ENCODE results near the gene CSHL1.
"Not testable (repeated sequence)": the region's sequence is repeated elsewhere in the genome, so short reads cannot be mapped to it uniquely, and the experiment has no call there.

The CSHL1 gene

DNA sequence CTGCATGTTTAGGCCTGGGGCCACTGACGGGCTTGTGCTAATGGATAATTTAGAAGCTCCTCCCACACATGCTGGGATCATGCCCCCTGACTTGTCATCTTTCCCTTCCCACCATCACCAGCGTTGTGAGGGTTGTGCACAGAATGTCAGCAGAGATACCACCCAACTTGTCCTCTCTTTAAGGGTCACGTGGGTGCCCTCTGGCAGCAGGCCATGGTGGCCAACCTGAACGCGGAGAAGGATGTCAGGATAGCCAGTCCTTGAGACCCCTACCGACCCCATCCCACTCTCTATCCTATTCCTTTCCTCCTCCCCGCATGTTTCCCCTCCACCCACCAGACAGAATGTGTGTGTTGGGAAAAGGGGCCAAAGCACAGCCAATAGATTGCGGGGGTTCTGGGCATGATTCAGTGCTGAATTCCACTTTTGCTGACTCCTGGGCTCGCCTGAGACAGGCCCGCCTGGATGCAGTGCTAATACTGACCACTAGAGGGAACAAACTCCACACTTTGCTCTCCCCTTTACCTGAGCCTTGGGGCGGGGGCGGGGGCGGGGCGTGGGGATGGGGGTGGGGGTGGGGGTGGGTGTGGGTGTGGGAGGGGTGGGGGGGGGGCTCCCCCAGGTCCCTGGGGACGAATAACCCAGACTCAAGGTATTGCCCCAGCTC is 29.0 kb downstream of the CSHL1 start, which contains the start of gene GH2:
GH2 (minus strand) TSS at position 10 of the 667 bp plus-strand sequence. CDS start 143 bp downstream, outside the sequence.
- DNase-seq (ENCODE audit: low read depth): peak; percentile 65
- TF ChIP-seq, protein P1, sequence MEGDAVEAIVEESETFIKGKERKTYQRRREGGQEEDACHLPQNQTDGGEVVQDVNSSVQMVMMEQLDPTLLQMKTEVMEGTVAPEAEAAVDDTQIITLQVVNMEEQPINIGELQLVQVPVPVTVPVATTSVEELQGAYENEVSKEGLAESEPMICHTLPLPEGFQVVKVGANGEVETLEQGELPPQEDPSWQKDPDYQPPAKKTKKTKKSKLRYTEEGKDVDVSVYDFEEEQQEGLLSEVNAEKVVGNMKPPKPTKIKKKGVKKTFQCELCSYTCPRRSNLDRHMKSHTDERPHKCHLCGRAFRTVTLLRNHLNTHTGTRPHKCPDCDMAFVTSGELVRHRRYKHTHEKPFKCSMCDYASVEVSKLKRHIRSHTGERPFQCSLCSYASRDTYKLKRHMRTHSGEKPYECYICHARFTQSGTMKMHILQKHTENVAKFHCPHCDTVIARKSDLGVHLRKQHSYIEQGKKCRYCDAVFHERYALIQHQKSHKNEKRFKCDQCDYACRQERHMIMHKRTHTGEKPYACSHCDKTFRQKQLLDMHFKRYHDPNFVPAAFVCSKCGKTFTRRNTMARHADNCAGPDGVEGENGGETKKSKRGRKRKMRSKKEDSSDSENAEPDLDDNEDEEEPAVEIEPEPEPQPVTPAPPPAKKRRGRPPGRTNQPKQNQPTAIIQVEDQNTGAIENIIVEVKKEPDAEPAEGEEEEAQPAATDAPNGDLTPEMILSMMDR (IDR thresholded peaks at IDR 0.05; ENCODE audit: insufficient read depth, low read depth, low read length, missing control alignments): peak; percentile 70
- no peak within 1 kb of the TSS for H3K4me3 ChIP-seq (ENCODE audit: low read length)

DNA sequence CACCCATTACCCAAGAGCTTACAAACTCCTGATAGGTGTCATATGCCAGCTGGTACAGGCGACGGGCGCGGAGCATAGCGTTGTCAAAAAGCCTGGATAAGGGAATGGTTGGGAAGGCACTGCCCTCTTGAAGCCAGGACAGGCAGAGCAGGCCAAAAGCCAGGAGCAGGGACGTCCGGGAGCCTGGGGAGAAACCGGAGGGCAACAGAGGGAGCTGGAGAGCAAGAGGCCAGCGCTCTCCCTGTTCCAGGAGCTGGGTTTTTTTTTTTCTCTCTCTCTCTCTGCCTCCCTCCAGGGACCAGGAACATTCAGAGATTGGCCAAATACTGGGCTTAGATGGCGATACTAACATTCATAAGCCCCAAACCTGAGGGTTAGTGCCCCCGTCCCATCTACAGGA is 29.7 kb downstream of the CSHL1 start:
- not testable (repeated sequence) for DNase-seq (ENCODE audit: low read depth); H3K4me3 ChIP-seq (ENCODE audit: low read length)

DNA sequence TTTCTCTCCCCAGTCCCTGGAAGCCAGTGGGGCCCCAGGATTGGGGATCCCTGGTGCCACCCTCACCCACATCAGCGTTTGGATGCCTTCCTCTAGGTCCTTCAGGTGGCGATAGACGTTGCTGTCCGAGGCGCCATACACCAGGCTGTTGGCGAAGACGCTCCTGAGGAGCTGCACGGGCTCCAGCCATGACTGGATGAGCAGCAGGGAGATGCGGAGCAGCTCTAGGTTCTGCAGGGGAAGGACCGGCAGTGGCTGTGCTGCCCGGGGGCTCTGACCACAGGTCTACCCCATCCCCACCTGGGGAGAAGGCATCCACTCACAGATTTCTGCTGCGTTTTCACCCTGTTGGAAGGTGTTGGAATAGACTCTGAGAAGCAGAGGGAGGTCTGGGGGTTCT is 30.4 kb downstream of the CSHL1 start:
- no peak overlapping the region for H3K4me3 ChIP-seq (ENCODE audit: low read length)
- TF ChIP-seq, protein P1 (IDR thresholded peaks at IDR 0.05; ENCODE audit: insufficient read depth, low read depth, low read length, missing control alignments): no peak
- no peak for DNase-seq (ENCODE audit: low read depth)

DNA sequence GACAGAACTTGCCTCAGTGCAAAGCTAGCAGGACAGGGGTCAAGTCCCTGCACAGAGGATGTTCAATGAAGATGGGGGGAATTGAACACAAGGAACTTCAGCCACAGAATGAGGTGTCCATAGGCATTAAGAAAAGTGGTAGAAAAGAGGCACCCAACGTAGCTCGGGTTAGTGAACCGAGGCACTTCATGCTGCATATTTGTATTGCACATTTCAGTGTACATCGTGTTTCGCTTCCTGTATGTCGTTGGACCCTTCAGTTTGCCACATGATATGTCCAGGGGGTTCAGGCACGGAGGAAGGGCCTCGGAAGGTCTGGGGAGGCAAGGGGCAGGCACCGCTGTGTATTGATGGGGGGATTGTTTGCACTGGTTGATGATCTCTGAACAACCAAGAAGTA is 32.6 kb downstream of the CSHL1 start:
- not testable (repeated sequence) for DNase-seq (ENCODE audit: low read depth)

DNA sequence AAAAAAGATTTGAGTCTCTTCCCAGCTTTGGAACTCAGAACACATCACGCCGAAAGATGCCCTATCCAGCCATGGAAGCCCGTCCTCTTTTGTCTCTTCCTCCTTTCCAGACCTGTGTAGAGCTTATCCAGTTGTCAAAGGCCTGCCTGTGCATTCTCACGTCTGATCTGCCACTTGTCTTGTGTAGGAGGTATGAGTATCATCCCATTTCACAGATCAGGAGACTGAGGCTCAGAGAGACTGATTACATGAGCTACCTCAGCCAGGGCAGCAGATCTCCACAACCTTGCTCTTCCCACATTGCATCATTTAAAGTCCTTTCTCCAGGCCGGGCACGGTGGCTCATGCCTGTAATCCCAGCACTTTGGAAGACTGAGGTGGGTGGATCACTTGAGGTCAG is 36.4 kb downstream of the CSHL1 start:
- not testable (repeated sequence) for H3K4me3 ChIP-seq (ENCODE audit: low read length); DNase-seq (ENCODE audit: low read depth)

More for the DNA sequence above, 32.6 kb downstream of the CSHL1 start:
- not testable (repeated sequence) for H3K4me3 ChIP-seq (ENCODE audit: low read length)

DNA sequence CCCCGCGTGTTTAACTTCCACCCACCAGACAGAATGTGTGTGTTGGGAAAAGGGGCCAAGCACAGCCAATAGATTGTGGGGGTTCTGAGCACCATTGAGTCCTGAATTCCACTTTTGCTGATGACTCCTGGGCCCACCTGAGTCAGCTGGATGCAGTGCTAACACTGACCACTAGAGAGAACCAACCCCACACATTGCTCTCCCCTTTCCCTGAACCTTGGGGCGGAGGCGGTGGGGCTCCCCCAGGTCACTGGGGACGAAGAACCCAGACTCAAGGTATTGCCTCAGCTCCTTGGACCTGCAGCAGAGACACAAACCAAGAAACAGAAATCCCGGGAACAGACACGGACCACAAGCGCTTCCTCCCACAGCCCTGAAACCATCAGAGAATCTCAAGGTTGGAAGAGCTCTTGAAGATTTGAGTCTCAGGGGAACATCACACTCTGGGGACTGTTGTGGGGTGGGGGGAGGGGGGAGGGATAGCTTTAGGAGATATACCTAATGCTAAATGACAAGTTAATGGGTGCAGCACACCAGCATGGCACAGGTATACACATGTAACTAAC is 36.9 kb downstream of the CSHL1 start:
- H3K4me3 ChIP-seq (ENCODE audit: low read length); DNase-seq (ENCODE audit: low read depth): not testable (repeated sequence)

DNA sequence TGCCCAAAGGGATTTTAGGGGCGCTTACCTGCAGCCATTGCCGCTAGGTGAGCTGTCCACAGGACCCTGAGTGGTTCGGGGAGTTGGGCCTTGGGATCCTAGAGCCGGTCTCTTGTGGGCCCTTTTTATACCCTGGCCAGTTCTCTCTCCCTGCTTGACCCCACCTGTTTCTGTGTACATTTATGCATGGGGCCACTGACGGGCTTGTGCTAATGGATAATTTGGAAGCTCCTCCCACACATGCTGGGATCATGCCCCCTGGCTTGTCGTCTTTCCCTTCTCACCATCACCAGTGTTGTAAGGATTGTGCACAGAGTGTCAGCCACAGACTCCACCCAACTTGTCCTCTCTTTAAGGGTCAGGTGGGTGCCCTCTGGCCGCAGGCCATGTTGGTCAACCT is 37.5 kb downstream of the CSHL1 start, which contains the start of gene CSH2:
CSH2 (minus strand) TSS at position 101 of the 400 bp plus-strand sequence; CDS start at position 38, 63 bp downstream.
- H3K4me3 ChIP-seq (ENCODE audit: low read length); DNase-seq (ENCODE audit: low read depth): not testable (repeated sequence)

DNA sequence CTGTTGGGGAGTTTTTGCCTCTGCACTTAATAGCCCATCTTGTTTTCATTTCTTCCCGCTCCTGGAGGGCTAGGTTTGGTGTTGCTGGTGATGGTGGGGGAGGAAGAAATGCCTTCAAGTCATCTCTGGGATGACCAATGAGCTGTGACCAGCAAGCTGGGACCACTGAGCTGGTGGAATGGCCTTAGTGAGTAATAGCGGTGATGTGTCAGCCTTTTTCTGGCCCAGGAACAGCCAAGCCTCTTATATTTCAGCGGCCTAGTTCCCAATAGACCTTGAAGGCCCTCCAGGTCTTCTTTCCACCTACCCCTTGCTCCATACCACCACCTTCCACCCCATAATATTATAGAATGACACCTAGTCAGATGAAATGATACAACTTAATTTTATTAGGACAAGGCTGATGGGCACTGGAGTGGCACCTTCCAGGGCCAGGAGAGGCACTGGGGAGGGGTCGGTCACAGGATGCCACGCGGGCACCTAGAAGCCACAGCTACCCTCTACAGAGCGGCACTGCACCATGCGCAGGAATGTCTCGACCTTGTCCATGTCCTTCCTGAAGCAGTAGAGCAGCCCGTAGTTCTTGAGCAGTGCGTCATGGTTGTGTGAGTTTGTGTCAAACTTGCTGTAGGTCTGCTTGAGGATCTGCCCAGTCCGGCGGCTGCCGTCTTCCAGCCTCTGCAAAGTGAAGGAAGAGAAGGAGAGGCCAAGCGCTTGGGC is 39.3 kb downstream of the CSHL1 start:
- H3K4me3 ChIP-seq (ENCODE audit: low read length); DNase-seq (ENCODE audit: low read depth): not testable (repeated sequence)

DNA sequence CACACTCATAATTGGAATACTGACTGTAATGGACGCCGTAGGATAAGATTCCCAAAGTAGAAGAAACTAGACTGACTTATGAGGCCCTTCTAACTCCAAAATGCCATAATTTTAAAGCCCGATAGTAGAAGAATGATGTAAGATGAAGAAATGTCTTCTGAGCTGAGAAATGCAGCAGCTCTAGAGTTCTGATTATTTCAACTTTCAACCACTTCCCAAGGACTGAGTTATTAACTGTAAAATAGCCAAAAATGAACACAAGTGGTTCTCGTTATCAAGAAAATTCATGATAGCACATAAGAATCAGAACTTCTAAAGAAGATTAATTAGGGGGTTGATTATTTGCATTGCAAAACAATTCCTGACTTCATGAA is 40.8 kb downstream of the CSHL1 start:
- DNase-seq (ENCODE audit: low read depth); H3K4me3 ChIP-seq (ENCODE audit: low read length): not testable (repeated sequence)

DNA sequence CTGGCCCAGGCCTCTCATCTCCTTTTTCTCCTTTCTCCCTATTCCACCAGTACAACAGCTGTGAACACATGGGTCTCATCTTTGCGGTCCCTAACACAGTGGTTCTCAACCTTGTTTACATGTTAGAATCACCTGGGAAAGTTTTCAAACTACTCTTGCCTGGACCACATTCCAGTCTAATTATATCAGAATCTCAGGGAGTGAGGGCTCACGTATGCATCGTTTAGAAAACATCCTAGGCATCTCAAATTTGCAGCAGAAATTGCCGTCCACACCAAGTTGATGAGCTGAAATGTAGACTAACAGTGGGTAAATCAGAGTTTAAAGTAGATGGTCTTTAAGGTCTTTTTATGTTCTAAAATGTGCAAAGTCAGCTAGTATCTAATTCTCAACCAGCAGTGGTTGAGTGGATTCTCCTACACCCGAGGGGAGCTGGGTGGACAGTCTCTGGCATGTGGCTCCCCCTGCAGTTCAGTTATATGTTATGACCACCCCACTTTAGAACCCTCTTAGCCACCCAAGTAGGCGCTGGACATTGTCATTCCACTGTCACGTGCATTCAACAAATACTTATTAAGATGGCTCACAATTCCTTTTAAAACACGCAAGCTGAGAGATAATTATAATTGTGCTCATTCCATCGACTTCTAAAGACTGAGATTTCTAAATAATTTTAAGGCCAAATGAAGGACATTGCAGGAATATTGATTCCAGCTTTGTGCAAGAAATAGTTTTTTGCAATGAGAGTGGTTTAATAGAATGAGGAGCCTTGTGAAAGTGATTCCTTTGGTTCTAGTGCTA is 41.4 kb downstream of the CSHL1 start:
- TF ChIP-seq, protein P1 (IDR thresholded peaks at IDR 0.05; ENCODE audit: insufficient read depth, low read depth, low read length, missing control alignments): peak; percentile 21
- H3K4me3 ChIP-seq (ENCODE audit: low read length): not testable (repeated sequence)
- DNase-seq (ENCODE audit: low read depth): peak; percentile 59

Data from epithelial cell of esophagus (primary cell).